ENCODE measurements around the gene CTDNEP1.

Gene CTDNEP1

GRCh38 chr17:7225711-7226331 lies 25.7 kb downstream of the CTDNEP1 start:
- Histone ChIP-seq H3K9me3 (ENCODE audit: insufficient read depth, low read depth, low read length) (no peaks in the 10 kb centered on the region), H3K4me2 (ENCODE audit: low read depth, low read length, poor library complexity, severe bottlenecking) (no peak overlapping the region), H2AFZ (ENCODE audit: low read length) (no peak overlapping the region), H3K9ac (ENCODE audit: low read depth, low read length, poor library complexity, severe bottlenecking) (no peak overlapping the region), H3K79me2 (ENCODE audit: insufficient read depth, low read length) (peaks cover 29% of the 10 kb centered on the region; the same call in 1 of the 2 replicates), H3K36me3 (ENCODE audit: insufficient read depth, low read length) (peaks cover 65% of the 10 kb centered on the region; the same call in 1 of the 2 replicates), H3K9me2 (replicated peaks; ENCODE audit: low read depth, low read length) (no peaks in the 10 kb centered on the region), H3K4me3 (ENCODE audit: low read length, poor library complexity, severe bottlenecking) (no peak overlapping the region), H3F3A (ENCODE audit: low read depth) (no peaks in the 10 kb centered on the region), H4K20me1 (ENCODE audit: insufficient read depth, low read length, poor library complexity, severe bottlenecking) (peaks cover 13% of the 10 kb centered on the region), H3K27me3 (ENCODE audit: insufficient read depth, low read length, poor library complexity, severe bottlenecking) (no peaks in the 10 kb centered on the region), H3K4me1 (ENCODE audit: insufficient read depth, low read length, poor library complexity, severe bottlenecking) (no peaks in the 10 kb centered on the region)
- no peak for TF ChIP-seq EZH2phosphoT487 (IDR thresholded peaks at IDR 0.05; ENCODE audit: borderline replicate concordance)

- H2AFZ ChIP-seq (ENCODE audit: low read length) = no peak overlapping the region
- H3K4me1 ChIP-seq (ENCODE audit: insufficient read depth, low read length, poor library complexity, severe bottlenecking) = peaks cover 6% of the 10 kb centered on the region
- no peak overlapping the region for H3K4me2 ChIP-seq (ENCODE audit: low read depth, low read length, poor library complexity, severe bottlenecking)
- no peak overlapping the region for H3K4me3 ChIP-seq (ENCODE audit: low read length, poor library complexity, severe bottlenecking)
- H3K27me3 ChIP-seq (ENCODE audit: insufficient read depth, low read length, poor library complexity, severe bottlenecking) = no peaks in the 10 kb centered on the region
- H3K9me2 ChIP-seq (replicated peaks; ENCODE audit: low read depth, low read length) = no peaks in the 10 kb centered on the region
- H4K20me1 ChIP-seq (ENCODE audit: insufficient read depth, low read length, poor library complexity, severe bottlenecking) = peaks cover 13% of the 10 kb centered on the region
- peaks cover 27% of the 10 kb centered on the region; the same call in 1 of the 2 replicates for H3K79me2 ChIP-seq (ENCODE audit: insufficient read depth, low read length)
- no peak for TF ChIP-seq CTCF (conservative IDR thresholded peaks at IDR 0.05; ENCODE audit: low read length)
- TF ChIP-seq EZH2phosphoT487 (IDR thresholded peaks at IDR 0.05; ENCODE audit: borderline replicate concordance) = no peak
- no peaks in the 10 kb centered on the region for H3F3A ChIP-seq (ENCODE audit: low read depth)
- no peaks in the 10 kb centered on the region for H3K9me3 ChIP-seq (ENCODE audit: insufficient read depth, low read depth, low read length)
- H3K9ac ChIP-seq (ENCODE audit: low read depth, low read length, poor library complexity, severe bottlenecking) = no peak overlapping the region
- peaks cover 59% of the 10 kb centered on the region; the same call in 1 of the 2 replicates for H3K36me3 ChIP-seq (ENCODE audit: insufficient read depth, low read length)
These were observed 26.8 kb downstream of the CTDNEP1 start for GRCh38 chr17:7224661-7225111.

- H3K27me3 ChIP-seq (ENCODE audit: insufficient read depth, low read length, poor library complexity, severe bottlenecking) = no peaks in the 10 kb centered on the region
- H3K4me2 ChIP-seq (ENCODE audit: low read depth, low read length, poor library complexity, severe bottlenecking) = no peak overlapping the region
- H2AFZ ChIP-seq (ENCODE audit: low read length) = no peak overlapping the region
- no peak overlapping the region for H3K9ac ChIP-seq (ENCODE audit: low read depth, low read length, poor library complexity, severe bottlenecking)
- H3K79me2 ChIP-seq (ENCODE audit: insufficient read depth, low read length) = peaks cover 22% of the 10 kb centered on the region; the same call in 1 of the 2 replicates
- TF ChIP-seq CTCF (conservative IDR thresholded peaks at IDR 0.05; ENCODE audit: low read length) = no peak
- TF ChIP-seq EZH2phosphoT487 (IDR thresholded peaks at IDR 0.05; ENCODE audit: borderline replicate concordance) = no peak
- H4K20me1 ChIP-seq (ENCODE audit: insufficient read depth, low read length, poor library complexity, severe bottlenecking) = peaks cover 13% of the 10 kb centered on the region
- peaks cover 54% of the 10 kb centered on the region; the same call in 1 of the 2 replicates for H3K36me3 ChIP-seq (ENCODE audit: insufficient read depth, low read length)
- no peaks in the 10 kb centered on the region for H3F3A ChIP-seq (ENCODE audit: low read depth)
- no peaks in the 10 kb centered on the region for H3K9me2 ChIP-seq (replicated peaks; ENCODE audit: low read depth, low read length)
- no peaks in the 10 kb centered on the region for H3K9me3 ChIP-seq (ENCODE audit: insufficient read depth, low read depth, low read length)
- H3K4me1 ChIP-seq (ENCODE audit: insufficient read depth, low read length, poor library complexity, severe bottlenecking) = peaks cover 10% of the 10 kb centered on the region
- no peak overlapping the region for H3K4me3 ChIP-seq (ENCODE audit: low read length, poor library complexity, severe bottlenecking)
These were observed 27.4 kb downstream of the CTDNEP1 start for GRCh38 chr17:7224110-7224509.

Data from Loucy (cell line).